Smooth muscle cell of trachea (primary cell): Measurements from ENCODE around the gene ATG2A. TPM values are rescaled to one million over a fixed set of nuclear protein-coding genes. Genes with fewer than 3 reads are reported as not detected.

ENCODE experiments used
- total RNA-seq: library from RNA; depleted of rRNA; stranded (reverse); fragments of >200 nt; gene quantifications from 2 replicates; pipeline ENCODE4 v1.2.1, GENCODE V29; 2014

Gene ATG2A
- 19.6 and 20.5 TPM in 2 replicates for total RNA-seq

GRCh38 chr11:64916775-64917662 lies at the start of gene ATG2A:
Gene ATG2A, minus strand, starts transcription at chr11:64917209. Its CDS starts 74 bp downstream, at chr11:64917135.

GRCh38 chr11:64935359-64936081 lies 18.5 kb upstream of the ATG2A start, which contains the start of gene GPHA2:
Gene GPHA2, minus strand, starts transcription at chr11:64935893. Its CDS starts 433 bp downstream, at chr11:64935460.

GRCh38 chr11:64923944-64924909 lies 7.2 kb upstream of the ATG2A start, which contains the start of gene PPP2R5B:
Gene PPP2R5B, plus strand, starts transcription at chr11:64924689. Its CDS starts 1,046 bp downstream, at chr11:64925735.

GRCh38 chr11:64878494-64879243 lies 38.3 kb downstream of the ATG2A start, which contains the start of gene EHD1:
Gene EHD1, minus strand, starts transcription at chr11:64878621. Its CDS starts 157 bp downstream, at chr11:64878464.

Other genes starting within 250 kb of the ATG2A start
- gene NRXN2, start 194.0 kb downstream of the ATG2A start, total RNA-seq: 9.6 and 18.2 TPM in 2 replicates
- gene RASGRP2, start 173.1 kb downstream of the ATG2A start, total RNA-seq: 0.29 and 0.50 TPM in 2 replicates
- 1.3 and 2.2 TPM in 2 replicates for gene PYGM, start 157.2 kb downstream of the ATG2A start, total RNA-seq
- 92.8 and 106 TPM in 2 replicates for gene SF1, start 138.7 kb downstream of the ATG2A start, total RNA-seq
- 9.6 and 18.0 TPM in 2 replicates for gene MAP4K2, start 114.0 kb downstream of the ATG2A start, total RNA-seq
- 17.3 and 32.3 TPM in 2 replicates for gene MEN1, start 106.7 kb downstream of the ATG2A start, total RNA-seq
- gene CDC42BPG, start 72.6 kb downstream of the ATG2A start, total RNA-seq: 0.15 and 0.33 TPM in 2 replicates
- 87.1 and 151 TPM in 2 replicates for gene EHD1, start 38.6 kb downstream of the ATG2A start, total RNA-seq
- gene PPP2R5B, start 7.5 kb upstream of the ATG2A start, total RNA-seq: 9.2 and 17.0 TPM in 2 replicates
- not detected in 2 replicates for gene GPHA2, start 18.7 kb upstream of the ATG2A start, total RNA-seq
- not detected in 2 replicates for gene MAJIN, start 54.9 kb upstream of the ATG2A start, total RNA-seq
- gene BATF2, start 79.8 kb upstream of the ATG2A start, total RNA-seq: 1.0 and 2.5 TPM in 2 replicates
- gene ARL2, start 97.0 kb upstream of the ATG2A start, total RNA-seq: 108 and 119 TPM in 2 replicates
- gene SNX15, start 110.2 kb upstream of the ATG2A start, total RNA-seq: 12.9 and 23.5 TPM in 2 replicates
- gene SAC3D1, start 124.0 kb upstream of the ATG2A start, total RNA-seq: 9.2 and 14.4 TPM in 2 replicates
- gene NAALADL1, start 141.3 kb upstream of the ATG2A start, total RNA-seq: 38.2 and 46.3 TPM in 2 replicates
- gene CDCA5, start 166.8 kb upstream of the ATG2A start, total RNA-seq: 1.2 and 9.7 TPM in 2 replicates
- 38.5 and 47.6 TPM in 2 replicates for gene ZFPL1, start 167.0 kb upstream of the ATG2A start, total RNA-seq
- gene VPS51, start 179.0 kb upstream of the ATG2A start, total RNA-seq: 170 and 228 TPM in 2 replicates
- 16.4 and 23.3 TPM in 2 replicates for gene TM7SF2, start 194.7 kb upstream of the ATG2A start, total RNA-seq
- 9.2 and 15.9 TPM in 2 replicates for gene ZNHIT2, start 200.5 kb upstream of the ATG2A start, total RNA-seq
- gene FAU, start 204.9 kb upstream of the ATG2A start, total RNA-seq: 159 and 247 TPM in 2 replicates
- gene MRPL49, start 205.1 kb upstream of the ATG2A start, total RNA-seq: 50.4 and 55.6 TPM in 2 replicates
- 19.8 and 22.7 TPM in 2 replicates for gene SYVN1, start 217.3 kb upstream of the ATG2A start, total RNA-seq